NCI-H748 treated with DMSO at 0.1 percent for 48 hours (cell line): Measurements from ENCODE around the gene SMIM7.
A peak's percentile ranks its signal among the peaks of the same experiment; 100 is the strongest.
"Not testable (repeated sequence)": the region's sequence is repeated elsewhere in the genome, so short reads cannot be mapped to it uniquely, and the experiment has no call there.

Source experiments
- DNase-seq: peaks from one replicate; lab custom pipeline; 2025; lab: John Stamatoyannopoulos, UW

SMIM7 gene

GRCh38 chr19:16659832-16660708, at the start of gene SMIM7:
Gene SMIM7 (minus strand): TSS chr19:16660144. CDS start chr19:16660110, 34 bp downstream.
- peak; percentile 88 for DNase-seq

DNA sequence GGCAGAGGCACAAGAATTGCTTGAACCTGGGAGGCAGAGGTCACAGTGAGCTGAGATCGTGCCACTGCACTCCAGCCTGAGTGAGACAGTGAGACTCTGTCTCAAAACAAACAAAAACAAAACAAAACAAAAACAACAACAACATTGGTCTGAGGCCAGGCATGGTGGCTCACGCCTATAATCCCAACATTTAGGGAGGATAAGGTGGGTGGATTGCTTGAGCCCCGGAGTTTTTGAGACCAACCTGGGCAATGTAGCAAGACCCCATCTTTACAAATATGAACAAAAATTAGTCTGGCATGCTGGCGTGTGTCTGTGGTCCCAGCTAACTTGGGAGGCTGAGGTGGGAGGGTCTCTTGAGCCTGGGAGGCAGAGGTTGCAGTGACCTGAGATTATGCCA, 43.7 kb upstream of the SMIM7 start:
- no peak for DNase-seq

GRCh38 chr19:16702123-16702522, 42.2 kb upstream of the SMIM7 start:
- no peak for DNase-seq

DNA sequence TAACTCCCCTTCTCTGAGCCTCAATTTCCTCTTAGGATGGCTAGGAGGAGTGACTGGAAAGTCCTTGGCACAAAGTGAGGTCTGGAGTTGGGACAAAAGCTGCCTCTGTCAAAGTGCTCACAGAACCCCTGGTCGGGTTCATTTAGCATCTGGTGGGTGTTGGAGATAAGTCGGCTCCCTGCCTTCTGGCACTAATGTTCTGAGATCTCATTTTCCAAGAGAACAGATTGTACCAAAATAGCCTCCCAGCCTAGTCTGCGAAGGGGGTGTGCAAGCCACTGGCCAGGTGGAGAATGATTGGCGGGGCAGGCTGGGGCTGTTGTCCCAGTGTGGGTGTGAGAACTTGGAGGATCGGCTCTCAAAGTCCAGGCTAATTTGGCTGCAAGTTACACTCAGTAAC, 39.0 kb upstream of the SMIM7 start:
- no peak for DNase-seq

- DNase-seq = no peak
Observed at GRCh38 chr19:16688084-16688483, 28.1 kb upstream of the SMIM7 start.

GRCh38 chr19:16684216-16684615, 24.3 kb upstream of the SMIM7 start:
- no peak for DNase-seq

DNA sequence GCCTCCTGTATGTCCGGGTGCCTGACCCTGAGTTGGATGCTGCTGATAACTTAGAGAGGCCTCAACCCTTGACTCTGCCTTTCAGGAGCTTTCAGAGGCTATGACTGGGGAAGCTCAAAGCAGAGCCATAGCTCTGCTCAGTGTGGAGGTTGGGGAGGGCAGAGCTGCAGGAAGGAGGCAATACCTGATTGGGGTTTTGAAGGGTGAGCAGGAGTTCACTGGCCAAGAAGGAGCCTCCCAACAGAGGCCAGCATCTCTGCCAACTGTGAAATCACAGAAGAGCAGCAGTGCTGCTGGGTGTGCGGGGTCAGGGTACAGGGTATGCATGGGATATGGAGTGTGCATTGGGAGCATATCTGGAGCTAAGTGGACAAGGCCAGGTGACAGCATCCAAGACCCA, 22.6 kb upstream of the SMIM7 start:
- no peak for DNase-seq

DNA sequence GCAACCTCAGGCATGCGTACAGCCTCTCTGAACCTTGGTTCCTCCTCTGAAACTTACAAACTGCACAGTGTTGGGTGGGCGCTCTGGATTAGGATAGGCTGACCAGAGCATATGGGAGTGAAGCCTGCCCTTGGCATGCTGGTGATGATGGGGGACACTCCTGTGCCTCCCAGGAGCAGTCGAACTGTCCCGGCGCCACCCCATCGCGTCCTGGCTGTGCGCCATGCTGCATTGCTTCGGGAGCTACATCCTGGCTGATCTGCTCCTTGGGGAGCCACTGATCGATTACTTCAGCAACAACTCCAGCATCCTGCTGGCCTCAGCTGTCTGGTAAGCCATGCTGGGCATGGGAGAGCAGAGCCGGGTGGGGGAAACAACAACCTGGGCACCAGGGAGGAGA, 19.9 kb upstream of the SMIM7 start:
- DNase-seq = no peak

DNA sequence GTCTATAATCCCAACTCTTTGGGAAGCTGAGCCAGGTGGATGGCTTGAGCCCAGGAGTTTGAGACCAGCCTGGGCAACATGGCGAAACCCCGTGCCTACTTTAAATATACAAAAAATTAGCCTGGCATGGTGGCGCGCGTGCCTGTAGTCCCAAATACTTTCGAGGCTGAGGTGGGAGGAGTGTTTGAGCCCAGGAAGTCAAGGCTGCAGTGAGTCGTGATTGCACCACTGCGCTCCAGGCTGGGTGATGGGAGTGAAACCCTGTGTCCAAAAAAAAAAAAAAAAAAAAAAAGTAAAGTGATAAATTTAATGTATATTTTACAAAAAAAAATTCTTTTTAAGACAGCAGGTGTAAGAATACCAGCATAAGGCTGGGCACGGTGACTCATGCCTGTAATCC, 18.6 kb upstream of the SMIM7 start:
- DNase-seq = no peak

DNA sequence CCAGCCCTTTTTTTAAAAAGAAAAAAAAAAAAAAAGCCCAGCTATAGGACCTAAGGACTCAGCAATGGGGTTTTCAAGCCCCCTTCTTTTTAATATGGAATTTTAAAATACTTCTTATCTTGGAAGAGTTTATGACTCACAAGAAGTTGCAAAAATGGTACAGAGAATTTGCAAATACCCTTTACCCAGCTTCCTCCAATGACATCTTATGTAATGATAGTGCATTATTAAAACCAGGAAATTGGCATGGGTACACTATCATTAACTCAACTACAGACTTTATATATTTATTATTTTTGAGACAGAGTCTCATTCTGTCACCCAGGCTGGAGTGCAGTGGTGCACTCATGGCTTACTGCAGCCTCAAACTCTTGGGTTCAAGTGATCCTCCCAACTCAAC, 17.1 kb upstream of the SMIM7 start:
- DNase-seq = no peak

GRCh38 chr19:16676101-16676798, 16.3 kb upstream of the SMIM7 start:
- no peak for DNase-seq

DNA sequence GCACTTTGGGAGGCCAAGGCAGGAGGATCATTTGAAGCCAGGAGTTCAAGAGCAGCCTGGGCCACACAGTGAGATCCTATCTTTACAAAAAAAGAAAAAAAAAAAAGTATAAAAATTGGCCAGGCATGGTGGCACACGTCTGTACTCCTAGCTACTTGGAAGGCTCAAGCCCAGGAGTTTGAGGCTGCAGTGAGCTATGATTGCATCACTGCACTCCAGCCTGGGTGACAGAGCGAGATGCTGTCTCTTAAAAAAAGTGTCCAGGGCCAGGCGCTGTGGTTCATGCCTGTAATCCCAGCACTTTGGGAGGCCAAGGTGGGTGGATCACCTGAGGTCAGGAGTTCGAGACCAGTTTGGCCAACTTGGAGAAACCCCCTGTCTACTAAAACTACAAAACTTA, 13.9 kb upstream of the SMIM7 start:
- not testable (repeated sequence) for DNase-seq

DNA sequence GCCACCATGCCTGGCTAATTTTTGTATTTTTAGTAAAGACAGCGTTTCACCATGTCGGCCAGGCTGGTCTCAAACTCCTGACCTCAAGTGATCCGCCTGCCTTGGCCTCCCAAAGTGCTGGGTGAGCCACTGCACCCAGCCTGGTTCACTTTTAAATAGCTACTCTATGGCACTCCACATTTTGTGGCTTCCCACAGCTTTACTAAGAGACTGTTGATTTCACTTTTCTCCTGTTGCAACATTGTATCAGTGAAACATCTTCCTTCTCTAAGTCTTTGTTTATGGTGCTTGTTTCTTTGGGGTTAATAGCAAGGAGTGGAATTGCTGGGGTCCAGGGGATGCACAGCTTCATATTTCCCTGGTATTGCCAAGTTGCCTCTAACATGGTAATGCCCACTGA, 13.3 kb upstream of the SMIM7 start:
- no peak for DNase-seq

DNA sequence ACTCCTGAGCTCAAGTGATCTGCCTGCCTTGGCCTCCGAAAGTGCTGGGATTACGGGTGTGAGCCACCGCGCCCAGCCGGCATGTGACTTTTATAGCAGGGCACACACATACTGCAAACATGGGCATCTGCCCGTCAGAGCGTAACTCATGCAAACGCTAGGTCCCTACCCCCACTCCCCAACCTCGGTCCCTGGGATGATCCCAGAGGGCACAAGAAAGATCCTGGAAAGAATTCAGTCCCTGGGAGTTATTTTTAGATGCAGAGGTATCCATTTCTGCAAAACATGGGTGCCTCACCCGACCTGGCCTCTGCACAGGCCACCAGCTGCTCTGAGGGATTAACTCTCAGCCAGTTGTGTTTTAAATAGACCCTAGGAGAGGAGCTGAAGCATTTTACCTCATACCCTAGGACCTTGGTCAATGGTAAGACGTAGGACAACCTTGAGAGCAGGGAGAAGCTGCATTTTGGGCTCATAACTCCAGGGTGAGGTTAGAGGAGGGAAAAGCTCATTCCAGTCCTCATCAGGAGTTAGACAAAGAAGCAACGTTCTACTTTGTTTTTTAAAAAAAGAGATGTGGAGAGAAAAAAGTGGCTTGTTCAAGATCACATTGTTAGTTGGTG, 11.8 kb upstream of the SMIM7 start:
- no peak for DNase-seq

GRCh38 chr19:16670291-16670690, 10.3 kb upstream of the SMIM7 start:
- DNase-seq = no peak

- not testable (repeated sequence) for DNase-seq
Observed at GRCh38 chr19:16668702-16669101, 8.8 kb upstream of the SMIM7 start.

DNA sequence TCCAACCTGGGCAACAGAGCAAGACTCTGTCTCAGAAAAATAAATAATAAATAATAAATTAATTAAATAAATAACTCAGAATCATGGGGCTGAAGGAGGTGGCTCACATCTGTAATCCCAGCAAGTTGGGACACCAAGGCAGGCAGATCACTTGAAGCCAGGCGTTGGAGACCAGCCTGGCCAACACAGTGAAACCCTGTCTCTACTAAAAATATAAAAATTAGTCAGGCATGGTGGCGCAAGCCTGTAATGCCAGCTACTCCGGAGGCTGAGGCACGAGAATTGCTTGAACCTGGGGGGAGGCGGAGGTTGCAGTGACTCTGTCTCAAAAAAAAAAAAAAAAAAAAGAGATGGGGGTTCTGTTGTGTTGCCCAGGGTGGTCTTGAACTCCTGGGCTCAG, 8.2 kb upstream of the SMIM7 start:
- no peak for DNase-seq

GRCh38 chr19:16661480-16662034, 1.6 kb upstream of the SMIM7 start:
- DNase-seq = no peak

DNA sequence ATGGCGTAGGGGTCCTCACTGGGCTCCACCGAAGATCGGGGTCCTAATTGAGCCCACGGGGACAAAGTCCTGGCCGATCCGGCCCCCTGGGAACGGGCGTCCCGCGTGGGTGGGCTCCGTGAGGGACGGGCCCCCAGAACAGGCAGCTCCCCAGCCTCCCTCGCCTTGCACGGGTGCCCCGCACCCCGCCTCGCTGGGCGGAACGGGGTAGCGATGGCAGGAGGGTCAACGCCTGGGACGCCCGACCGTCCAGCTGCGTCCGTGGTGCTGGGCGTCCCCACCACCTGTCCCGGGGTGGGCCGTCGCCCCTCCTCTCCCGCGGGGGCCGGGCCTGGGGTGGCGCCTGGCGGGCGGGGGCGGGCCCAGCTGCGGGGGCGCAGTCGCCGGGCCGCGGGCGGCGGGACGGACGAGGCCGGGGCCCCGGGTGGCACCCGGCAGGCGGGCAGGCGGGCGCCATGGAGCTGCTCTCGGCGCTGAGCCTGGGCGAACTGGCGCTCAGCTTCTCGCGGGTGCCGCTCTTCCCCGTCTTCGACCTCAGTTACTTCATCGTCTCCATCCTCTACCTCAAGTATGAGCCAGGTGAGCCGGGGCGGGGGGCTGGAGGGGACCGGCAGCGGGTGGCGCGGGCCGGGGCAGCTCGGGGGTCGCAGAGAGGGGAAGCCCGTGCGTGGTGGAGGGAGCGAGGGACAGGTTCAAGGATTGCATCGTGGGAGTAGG, 977 bp upstream of the SMIM7 start, which contains the start of gene TMEM38A:
TMEM38A (plus strand) TSS at position 377 of the 717 bp plus-strand sequence; CDS start at position 456, 79 bp downstream.
- DNase-seq = no peak

- no peak for DNase-seq
Observed at GRCh38 chr19:16659464-16659831, 496 bp downstream of the SMIM7 start.

GRCh38 chr19:16657384-16657783, 2.6 kb downstream of the SMIM7 start:
- no peak for DNase-seq

DNA sequence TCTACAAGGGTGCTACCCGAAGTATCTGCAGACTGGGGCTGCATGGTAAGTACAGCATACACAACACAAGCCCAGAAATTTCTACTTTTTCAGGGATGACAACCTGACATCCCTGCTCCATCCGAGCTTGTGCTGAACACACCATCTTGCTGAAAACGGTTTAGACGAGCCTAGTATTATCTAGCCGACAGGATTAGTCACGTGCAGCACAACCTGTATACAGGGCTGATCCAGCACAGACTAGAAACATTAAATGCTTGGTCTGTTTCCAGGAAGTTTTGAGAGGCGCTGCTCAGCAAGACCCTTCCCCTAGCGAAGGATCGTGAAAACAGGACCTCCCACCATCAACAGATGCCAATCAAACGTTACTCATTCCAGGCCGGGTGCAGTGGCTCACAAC, 4.2 kb downstream of the SMIM7 start:
- DNase-seq = no peak
